Measurements from ENCODE around the gene OAS2. TPM values are rescaled to one million over a fixed set of nuclear protein-coding genes. Genes with fewer than 3 reads are reported as not detected.
A peak's percentile ranks its signal among the peaks of the same experiment; 100 is the strongest.

The OAS2 gene, protein sequence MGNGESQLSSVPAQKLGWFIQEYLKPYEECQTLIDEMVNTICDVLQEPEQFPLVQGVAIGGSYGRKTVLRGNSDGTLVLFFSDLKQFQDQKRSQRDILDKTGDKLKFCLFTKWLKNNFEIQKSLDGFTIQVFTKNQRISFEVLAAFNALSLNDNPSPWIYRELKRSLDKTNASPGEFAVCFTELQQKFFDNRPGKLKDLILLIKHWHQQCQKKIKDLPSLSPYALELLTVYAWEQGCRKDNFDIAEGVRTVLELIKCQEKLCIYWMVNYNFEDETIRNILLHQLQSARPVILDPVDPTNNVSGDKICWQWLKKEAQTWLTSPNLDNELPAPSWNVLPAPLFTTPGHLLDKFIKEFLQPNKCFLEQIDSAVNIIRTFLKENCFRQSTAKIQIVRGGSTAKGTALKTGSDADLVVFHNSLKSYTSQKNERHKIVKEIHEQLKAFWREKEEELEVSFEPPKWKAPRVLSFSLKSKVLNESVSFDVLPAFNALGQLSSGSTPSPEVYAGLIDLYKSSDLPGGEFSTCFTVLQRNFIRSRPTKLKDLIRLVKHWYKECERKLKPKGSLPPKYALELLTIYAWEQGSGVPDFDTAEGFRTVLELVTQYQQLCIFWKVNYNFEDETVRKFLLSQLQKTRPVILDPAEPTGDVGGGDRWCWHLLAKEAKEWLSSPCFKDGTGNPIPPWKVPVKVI
- 4.8 TPM for total RNA-seq
- long read RNA-seq, full-length matches to known transcripts: 2 of 3 reads
- long read RNA-seq, partial matches to known transcripts: 0 of 3 reads
- long read RNA-seq, other reads (novel, unspliced or antisense): 1 of 3 reads

DNA sequence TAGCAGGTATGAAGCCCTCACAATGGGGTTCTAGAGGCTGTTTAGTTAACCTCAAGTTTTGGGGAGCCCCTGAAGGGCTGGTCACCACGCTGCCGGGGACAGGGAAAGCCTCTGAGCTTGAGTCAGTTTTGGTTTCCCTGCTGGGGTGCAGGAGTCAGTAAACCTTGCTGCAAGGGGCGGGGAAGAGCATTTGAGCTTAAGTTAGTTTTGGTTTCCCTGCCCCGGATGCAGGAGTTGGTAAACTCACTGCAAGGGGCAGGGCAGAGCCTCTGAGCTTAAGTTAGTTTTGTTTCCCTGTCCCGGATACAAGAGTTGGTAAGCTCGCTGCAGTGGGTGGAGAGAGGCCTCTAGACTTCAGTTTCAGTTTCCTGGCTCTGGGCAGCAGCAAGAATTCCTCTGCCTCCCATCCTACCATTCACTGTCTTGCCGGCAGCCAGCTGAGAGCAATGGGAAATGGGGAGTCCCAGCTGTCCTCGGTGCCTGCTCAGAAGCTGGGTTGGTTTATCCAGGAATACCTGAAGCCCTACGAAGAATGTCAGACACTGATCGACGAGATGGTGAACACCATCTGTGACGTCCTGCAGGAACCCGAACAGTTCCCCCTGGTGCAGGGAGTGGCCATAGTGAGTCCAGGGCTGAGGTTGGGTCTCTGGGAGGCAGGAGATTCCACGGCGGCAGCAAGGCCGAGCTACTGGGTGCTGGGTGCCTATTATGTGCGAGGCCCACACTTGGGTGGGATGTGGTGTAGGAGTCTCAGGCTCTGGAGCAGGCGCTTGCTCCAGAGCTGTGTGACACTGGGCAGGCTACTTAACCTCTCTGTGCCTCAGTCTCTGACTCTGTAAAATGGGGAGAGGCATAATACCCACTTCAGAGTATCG, at the start of gene OAS2:
Gene OAS2, plus strand, starts transcription at position 357 of the 878 bp plus-strand sequence. Its CDS starts 90 bp downstream, at position 447.
- Histone ChIP-seq H3K27me3 (ENCODE audit: low read depth) (no peaks in the 10 kb centered on the region), H3K4me1 (peaks cover 31% of the 10 kb centered on the region), H3K9me3 (replicated peaks) (peaks cover 23% of the 10 kb centered on the region), H3K36me3 (no peaks in the 10 kb centered on the region), H3K27ac (replicated peaks) (peak within 1 kb of the TSS; percentile 92), H3K4me3 (peak within 1 kb of the TSS; percentile 69)
- TF ChIP-seq, protein P1, sequence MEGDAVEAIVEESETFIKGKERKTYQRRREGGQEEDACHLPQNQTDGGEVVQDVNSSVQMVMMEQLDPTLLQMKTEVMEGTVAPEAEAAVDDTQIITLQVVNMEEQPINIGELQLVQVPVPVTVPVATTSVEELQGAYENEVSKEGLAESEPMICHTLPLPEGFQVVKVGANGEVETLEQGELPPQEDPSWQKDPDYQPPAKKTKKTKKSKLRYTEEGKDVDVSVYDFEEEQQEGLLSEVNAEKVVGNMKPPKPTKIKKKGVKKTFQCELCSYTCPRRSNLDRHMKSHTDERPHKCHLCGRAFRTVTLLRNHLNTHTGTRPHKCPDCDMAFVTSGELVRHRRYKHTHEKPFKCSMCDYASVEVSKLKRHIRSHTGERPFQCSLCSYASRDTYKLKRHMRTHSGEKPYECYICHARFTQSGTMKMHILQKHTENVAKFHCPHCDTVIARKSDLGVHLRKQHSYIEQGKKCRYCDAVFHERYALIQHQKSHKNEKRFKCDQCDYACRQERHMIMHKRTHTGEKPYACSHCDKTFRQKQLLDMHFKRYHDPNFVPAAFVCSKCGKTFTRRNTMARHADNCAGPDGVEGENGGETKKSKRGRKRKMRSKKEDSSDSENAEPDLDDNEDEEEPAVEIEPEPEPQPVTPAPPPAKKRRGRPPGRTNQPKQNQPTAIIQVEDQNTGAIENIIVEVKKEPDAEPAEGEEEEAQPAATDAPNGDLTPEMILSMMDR (IDR thresholded peaks at IDR 0.05; ENCODE audit: borderline replicate concordance): no peak
- intact Hi-C loops (cut with micrococcal nuclease): no loop called here
- peak; percentile 40 for DNase-seq

GRCh38 chr12:112928978-112929377, 49.3 kb upstream of the OAS2 start:
- Histone ChIP-seq H3K27me3 (ENCODE audit: low read depth) (no peaks in the 10 kb centered on the region), H3K4me3 (no peak overlapping the region), H3K36me3 (peaks cover 5% of the 10 kb centered on the region), H3K9me3 (replicated peaks) (peaks cover 6% of the 10 kb centered on the region), H3K27ac (replicated peaks) (no peak overlapping the region), H3K4me1 (no peaks in the 10 kb centered on the region)
- TF ChIP-seq, protein P1 (IDR thresholded peaks at IDR 0.05; ENCODE audit: borderline replicate concordance): no peak
- DNase-seq: no peak
- intact Hi-C loops (cut with micrococcal nuclease): no loop called here

- Histone ChIP-seq H3K4me3 (no peak overlapping the region), H3K27me3 (ENCODE audit: low read depth) (no peaks in the 10 kb centered on the region), H3K4me1 (no peaks in the 10 kb centered on the region), H3K36me3 (peaks cover 5% of the 10 kb centered on the region), H3K27ac (replicated peaks) (no peak overlapping the region), H3K9me3 (replicated peaks) (peaks cover 6% of the 10 kb centered on the region)
- TF ChIP-seq, protein P1 (IDR thresholded peaks at IDR 0.05; ENCODE audit: borderline replicate concordance): no peak
- DNase-seq: no peak
- intact Hi-C loops (cut with micrococcal nuclease): no loop called here
These were observed 48.6 kb upstream of the OAS2 start for GRCh38 chr12:112929715-112930114.

- no peaks in the 10 kb centered on the region for H3K27me3 ChIP-seq (ENCODE audit: low read depth)
- no peak overlapping the region for H3K27ac ChIP-seq (replicated peaks)
- no peak overlapping the region for H3K4me3 ChIP-seq
- DNase-seq: no peak
- H3K36me3 ChIP-seq: peaks cover 5% of the 10 kb centered on the region
- intact Hi-C loops (cut with micrococcal nuclease): no loop called here
- no peaks in the 10 kb centered on the region for H3K4me1 ChIP-seq
- H3K9me3 ChIP-seq (replicated peaks): peaks cover 8% of the 10 kb centered on the region
- TF ChIP-seq, protein P1 (IDR thresholded peaks at IDR 0.05; ENCODE audit: borderline replicate concordance): no peak
These were observed 48.0 kb upstream of the OAS2 start for GRCh38 chr12:112930350-112930749.

All from left ventricle myocardium inferior (tissue), 1 donor.